Activated CD8-positive, alpha-beta memory T cell treated with anti-CD3 and anti-CD28 coated beads, Interleukin-2, amount 50 U/mL, for 24 hours (primary cell): ENCODE data around the gene KLHL6.
"Not testable (repeated sequence)": the region's sequence is repeated elsewhere in the genome, so short reads cannot be mapped to it uniquely, and the experiment has no call there.

Experiments used
- DNase-seq: peaks from one replicate; pipeline ENCODE4 v3.0.0-alpha.2; 2020; ENCODE audit errors: extremely low read depth

KLHL6 gene

DNA sequence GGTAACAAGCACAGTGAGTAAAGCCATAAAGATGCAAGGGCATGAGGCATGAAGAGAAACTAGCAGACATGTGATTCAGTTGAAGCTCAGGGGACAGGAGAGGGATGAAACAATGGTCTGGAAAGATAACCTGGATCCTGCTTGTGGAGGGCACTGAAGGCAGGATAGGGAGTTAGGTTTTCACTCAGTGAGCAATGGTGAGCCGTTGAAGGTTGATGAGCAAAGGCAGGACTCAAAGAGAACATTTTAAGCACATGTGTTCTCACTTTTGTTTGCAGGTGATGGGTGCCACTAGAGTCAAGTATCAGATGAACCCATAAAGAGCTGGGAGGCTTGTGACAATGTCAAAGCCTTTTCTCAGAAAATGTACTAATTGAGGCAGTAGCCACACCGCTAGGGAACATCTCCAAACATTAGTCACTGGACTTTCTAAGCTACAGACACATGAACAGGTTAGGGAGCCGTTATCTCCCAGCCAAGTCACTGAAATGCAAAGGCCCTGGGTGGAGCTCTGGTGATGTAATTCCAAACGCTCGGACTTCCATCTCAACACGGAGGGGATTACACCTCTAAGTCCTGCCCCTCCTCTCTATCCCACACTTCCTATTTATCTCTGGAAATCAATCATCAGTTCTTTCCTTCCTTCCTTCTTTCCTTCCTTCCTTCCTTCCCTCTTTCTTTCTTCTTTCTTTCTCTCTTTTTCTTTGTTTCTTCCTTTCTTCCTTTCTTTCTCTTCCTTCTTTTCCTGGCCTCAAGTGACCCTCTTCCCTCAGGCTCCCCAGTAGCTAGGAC is 22.7 kb downstream of the KLHL6 start:
- DNase-seq = no peak

DNA sequence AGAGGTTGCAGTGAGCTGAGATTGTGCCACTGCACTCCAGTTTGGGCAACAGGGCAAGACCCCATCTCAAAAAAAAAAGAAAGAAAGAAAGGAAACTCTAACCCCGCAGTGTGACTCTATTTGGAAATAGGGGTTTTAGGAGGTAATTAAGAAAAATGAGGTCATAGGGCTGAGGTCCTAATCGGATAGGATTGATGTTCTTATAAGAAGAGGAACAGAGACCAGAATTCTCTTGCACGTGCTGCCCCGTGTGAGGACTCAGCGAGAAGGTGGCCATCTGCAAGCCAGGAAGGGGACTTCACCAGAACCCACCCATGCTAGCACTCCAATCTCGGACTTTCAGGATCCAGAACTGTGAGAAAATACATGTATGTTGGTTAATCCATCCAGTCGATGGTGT is 25.8 kb downstream of the KLHL6 start:
- DNase-seq = no peak

DNA sequence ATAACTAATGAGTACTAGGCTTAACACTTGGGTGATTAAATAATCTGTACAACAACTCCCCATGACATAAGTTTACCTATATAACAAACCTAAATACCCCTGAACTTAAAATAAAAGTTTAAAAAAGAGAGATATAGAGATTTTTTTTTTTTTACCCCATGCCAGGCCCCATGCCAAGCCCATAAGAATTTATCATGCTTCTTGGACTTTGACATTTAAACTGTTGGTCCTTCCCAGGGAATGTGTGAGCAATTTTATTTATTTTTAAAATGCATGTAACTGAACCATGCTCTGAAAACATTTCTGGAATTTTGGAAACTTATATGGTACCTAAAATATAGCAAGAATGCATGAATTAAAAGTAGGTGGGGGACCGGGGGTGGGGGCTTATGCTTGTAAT is 26.3 kb downstream of the KLHL6 start:
- DNase-seq = no peak

DNA sequence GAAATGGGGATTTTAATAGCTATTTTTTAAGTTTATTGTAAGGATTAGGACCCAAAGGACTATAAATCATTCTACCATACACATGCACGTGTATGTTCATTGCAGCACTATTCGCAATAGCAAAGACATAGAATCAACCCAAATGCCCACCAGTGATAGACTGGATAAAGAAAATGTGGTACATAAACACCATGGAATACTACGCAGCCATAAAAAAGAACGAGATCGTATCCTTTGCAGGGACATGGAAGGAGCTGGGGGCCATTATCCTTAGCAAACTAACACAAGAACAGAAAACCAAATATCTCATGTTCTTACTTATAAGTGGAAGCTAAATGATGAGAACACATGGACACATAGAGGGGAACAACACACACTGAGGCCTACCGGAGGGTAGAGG is 26.7 kb downstream of the KLHL6 start:
- DNase-seq = not testable (repeated sequence)

DNA sequence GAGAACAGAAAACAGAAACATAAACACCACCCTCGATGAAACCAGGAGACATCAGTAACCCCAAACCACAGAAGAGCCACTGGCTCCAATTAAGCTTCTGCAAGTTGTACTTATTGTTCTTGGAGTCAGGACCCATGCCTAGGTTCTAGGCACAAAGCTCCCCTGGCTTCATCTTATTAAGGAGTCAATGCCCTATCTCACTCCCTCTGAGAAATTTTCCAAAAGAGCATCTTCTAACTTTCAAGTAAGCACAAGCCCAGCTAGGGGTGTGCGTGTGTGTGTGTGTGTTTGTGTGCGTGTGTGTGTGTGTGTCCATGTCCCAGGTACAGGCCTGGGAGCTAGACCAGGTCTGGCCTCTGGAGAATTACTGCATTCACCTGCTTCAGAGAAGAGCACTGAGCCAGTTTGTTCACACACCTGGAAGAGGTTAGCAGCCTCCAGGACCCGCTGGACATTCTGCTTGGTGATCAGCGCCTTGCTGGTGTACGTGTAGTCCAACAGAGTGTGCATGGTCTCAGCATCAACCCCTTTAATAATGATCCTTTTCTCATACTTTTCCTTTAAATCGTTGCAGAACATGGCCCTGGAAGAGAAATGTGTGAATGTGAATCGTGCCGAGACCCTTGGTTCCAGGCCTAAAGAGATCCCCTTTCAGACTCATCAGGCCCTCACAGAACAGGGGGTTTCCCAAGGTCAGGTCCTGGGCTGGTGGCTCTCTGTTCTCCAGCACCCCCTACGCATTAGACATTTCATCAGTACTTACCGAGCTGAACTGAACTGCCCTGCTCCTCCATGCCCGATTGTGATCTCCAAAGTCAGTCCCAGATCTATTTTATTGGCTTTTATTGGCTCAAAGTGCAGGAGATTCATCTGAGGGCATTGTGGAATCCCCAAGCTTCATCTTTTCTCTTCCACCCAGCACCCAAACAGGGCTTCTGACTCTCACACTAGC is 27.8 kb downstream of the KLHL6 start:
- DNase-seq = no peak

DNA sequence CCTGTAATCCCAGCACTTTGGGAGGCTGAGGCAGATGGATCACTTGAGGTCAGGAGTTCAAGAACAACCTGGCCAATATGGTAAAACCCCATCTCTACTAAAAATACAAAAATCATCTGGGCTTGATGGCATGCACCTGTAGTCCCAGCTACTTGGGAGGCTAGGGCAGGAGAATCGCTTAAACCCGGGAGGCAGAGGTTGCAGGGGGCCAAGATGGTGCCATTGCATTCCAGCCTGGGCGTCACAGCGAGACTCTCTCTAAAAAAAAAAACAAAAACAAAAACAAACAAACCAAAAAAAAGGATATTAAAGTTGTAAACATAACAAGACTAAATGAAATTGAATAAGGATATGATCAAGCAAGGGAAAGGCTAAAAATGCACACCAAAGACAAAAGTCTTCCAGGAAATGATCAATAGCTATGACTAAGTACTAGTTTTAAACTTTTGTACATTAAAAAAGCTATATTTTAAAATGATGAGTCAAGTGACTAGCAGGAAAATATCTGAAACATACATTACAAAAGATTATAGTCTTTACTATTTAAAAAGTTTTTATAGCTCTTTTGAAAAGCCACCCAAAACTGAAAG is 28.6 kb downstream of the KLHL6 start:
- DNase-seq = no peak

DNA sequence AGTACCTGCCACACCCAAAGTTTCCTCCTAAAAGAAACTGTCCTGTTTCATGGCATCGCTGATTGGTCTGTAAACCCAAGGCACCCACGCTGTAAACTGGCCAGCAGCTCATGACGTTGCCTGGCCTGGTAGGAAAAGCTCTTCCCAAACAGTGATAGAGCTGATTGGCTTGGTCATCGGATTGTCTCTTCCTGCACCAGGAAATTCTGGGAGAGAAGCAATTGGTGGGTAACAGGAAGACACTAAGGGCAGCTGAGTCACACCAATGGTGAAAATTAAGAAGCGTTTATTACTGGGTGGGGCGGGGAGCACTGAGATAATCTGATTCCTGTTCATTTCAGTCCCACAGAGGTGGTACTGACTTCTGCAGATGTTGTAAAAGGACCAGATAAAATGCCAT is 31.0 kb downstream of the KLHL6 start:
- no peak for DNase-seq

DNA sequence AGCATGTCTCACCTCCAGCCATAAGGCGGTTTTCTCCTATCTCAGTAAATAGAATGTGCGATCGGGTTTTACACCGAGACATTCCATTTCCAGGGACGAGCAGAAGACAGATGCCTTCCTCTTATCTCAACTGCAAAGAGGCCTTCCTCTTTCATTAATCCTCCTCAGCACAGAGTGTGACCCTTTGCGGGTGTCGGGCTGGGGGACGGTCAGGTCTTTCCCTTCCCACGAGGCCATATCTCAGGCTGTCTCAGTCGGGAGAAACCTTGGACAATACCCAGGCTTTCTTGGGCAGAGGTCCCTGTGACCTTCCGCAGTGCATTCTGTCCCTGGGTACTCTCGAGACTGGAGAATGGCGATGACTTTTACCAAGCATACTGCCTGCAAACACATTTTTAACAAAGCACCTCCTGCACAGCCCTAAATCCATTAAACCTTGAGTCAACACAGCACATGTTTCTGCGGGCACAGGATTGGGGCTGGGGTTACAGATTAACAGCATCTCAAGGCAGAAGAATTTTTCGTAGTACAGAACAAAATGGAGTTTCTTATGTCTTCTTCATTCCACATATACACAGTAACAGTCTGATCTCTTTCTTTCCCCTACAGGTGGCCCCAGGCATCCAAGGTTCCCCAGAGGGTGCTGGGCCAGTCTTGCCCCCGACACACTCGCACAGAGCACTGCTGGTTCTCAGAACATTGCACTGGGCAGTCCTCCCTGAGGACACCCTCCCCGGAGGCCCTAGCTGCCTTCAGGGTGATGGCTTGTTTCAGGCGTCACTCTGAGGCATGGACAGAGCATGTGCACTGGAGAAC is 34.6 kb downstream of the KLHL6 start:
- DNase-seq = not testable (repeated sequence)

DNA sequence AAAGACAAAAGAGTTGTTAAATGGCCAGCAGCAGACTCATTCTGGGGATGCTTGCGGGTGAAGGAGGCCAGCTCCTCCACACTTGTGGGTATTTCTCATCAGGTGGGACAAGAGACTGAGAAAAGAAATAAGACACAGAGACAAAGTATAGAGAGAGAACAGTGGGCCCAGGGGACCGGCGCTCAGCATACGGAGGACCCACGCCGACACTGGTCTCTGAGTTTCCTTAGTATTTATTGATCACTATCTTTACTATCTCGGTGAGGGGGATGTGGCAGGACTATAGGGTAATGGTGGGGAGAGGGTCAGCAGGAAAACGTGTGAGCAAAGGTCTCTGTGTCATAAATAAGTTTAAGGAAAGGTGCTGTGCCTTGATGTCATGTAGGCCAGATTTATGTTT is 35.2 kb downstream of the KLHL6 start:
- DNase-seq = not testable (repeated sequence)

DNA sequence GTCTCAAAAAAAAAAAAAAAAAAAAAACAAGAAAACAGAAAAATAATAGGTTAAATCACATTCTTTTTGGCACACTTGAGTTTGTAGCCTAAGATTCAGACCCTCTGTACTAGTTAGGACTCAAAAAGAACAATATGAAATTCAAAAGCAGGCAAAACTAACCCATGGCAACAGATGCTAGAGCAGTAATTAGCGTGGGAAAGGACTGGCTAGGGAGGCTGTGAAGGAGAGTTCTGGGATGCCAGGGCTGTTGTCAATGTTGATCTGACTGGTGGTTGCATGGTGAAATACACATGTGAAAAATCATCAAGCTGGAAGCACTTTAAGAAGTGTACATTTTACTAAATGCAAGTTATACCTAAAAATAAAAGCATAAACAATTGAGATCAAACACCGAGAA is 35.6 kb downstream of the KLHL6 start:
- no peak for DNase-seq

DNA sequence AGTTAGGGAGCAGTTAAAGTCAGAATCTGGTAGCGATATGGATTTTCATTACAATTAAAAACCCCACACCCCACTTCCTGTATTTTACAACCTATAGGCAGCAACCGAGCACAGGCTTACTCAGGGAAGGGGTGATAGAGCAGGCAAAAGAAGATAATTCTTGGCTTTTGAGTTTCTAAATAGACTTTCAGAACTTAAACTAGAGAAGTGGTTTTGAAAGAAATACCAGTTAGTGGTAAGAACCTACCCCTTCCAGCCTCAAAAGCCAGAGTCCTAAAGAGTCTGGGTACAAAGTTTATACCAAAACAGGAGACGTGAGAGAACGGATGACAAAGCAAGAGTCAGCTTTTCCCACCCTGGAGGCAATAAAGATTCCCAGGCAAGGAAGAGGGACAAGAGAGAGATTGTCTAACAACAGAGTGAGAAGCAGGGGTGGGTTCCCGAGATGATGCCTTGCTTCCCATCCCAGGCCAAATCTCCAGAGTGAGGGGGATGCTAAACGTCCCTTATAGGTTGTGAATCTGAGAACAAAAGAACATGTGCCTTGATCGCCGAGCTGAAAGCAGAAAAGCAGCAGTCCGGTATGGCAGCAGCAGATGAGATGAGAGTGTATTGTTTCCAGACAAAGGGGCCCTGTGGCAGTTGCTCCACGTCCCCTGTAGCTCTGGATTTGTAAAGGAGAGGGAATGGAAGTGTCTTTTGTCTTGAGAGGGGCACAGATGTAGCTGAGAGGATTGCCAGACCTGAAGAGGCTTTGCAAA is 36.8 kb downstream of the KLHL6 start:
- DNase-seq = no peak

DNA sequence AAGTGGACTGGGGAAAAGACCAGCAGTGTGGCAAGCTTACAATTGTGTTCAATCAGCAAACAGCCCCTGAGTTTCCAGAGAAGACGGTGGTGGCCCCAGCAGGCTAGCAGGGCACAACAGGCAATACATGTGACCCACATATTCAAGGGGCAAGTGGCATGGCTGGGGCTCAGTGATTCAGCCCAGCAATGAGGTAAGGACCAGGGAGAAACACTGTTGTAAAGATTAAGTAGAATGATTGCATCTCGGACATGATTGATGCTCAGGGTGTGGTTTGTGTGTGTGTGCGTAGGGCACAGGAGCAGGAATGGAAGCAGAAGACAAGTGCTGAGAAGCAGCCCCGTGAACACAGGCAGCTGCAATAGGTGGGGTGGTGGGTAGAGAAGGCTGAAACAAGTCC is 37.9 kb downstream of the KLHL6 start:
- no peak for DNase-seq

DNA sequence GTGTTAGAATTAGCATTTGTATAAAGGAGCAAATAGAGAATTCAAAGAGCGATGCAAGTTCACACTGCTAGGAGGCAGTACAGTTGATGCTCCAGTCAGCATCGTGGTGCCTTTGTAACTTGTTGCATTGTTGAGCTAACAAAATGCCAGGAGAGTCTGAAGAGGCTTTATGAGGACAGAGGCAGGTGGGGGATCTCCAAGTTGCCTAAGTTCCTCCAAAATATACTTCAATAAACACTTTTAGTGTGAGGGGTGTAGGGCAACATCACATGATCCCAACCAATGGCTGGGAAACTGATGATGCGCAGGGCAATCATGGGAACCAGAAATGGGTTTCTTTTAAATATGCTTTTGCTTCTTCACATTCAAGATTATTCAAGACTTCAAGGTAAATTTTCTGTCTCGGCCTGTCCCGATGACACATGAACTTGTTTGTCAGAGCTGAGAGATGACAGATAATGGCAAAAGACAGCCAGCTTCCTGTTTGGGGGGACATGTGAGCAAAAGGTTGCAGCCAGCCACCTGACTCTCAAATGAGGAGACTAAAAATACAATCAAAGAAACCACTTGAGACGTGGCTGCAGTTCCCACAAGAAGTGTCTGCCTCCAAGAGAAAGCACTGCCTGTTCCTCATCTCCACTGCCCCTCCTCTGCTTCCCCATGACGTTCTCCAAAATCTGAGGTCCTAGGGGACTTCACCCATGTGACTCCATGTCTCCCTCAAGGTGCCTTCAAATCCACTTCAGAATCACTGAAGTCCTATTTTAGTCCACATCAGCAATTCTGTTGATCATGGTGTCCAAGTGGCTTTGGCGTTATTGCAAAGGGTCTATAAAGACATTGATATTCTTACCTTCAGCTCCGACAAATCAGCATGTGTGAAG is 39.3 kb downstream of the KLHL6 start:
- peak; percentile 29 for DNase-seq

DNA sequence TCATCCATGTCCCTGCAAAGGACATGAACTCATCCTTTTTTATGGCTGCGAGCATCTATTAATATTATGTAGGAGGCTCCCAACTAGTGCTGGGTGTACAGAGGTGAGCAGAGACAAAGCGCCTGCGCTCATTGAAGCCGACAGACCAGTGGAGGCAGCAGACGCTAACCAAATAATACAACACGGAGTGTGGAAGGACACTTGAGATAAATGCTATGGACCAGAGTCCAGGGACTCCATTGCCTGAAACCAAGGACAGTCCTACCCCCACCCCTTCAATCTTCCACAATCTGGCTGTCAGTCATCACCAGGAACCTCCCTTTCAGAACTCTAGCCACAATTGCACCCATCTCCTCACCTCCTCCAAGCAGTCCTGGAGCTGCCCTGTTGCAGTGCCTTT is 41.5 kb downstream of the KLHL6 start:
- DNase-seq = no peak

DNA sequence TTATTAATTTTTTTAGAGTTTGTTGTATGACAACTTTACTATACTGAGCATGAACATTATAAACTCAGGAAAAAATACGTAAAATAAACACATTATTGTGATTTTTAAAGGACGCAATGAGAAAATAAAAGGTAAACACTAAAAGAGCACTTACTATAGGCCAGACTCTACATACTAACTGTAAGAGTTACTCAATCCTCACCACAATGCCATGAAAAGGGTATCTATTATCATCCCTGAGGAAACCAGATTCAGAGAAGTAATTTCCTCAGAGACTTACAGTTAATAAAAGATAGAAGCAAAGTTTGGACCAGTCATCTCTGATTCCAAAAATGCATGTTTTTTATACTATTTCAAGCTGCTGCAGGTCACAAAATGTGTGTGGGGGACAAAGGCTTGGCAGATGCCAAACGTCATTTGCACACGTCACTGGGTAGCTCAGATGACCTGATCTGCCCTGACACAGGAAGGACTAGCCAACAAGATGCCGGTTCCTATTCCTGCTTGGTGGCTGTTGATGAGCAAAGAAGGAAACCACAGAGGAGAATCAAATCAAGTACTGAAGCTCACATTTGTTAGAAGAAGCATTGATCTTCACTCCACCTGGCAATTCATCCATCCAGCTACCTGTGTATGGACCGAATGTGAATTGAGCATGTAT is 42.3 kb downstream of the KLHL6 start:
- DNase-seq = peak; percentile 19

DNA sequence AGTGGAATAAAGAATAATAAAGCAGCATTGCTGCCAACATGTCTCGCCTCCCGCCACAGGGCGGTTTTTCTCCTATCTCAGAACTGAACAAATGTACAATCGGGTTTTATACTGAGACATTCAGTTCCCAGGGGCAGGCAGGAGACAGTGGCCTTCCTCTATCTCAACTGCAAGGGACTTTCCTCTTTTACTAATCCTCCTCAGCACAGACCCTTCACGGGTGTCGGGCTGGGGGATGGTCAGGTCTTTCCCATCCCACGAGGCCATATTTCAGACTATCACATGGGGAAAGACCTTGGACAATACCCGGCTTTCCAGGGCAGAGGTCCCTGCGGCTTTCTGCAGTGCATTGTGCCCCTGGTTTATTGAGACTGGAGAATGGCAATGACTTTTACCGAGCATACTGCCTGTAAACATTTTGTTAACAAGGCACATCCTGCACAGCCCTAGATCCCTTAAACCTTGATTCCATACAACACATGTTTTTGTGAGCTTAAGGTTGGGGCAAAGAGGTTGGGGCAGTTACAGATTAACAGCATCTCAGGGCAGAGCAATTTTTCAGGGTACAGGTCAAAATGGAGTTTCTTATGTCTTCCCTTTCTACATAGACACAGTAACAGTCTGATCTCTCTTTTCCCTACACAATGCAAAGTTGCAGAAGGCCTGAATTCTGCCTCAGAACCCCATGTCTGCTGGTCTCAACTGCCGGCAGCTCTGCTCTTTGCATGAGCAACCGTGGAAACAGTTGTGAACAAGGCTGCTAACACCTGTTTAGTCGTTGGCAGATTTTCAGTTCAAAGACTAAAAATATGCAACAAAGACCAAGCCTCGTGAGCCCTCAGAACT is 44.0 kb downstream of the KLHL6 start:
- not testable (repeated sequence) for DNase-seq

DNA sequence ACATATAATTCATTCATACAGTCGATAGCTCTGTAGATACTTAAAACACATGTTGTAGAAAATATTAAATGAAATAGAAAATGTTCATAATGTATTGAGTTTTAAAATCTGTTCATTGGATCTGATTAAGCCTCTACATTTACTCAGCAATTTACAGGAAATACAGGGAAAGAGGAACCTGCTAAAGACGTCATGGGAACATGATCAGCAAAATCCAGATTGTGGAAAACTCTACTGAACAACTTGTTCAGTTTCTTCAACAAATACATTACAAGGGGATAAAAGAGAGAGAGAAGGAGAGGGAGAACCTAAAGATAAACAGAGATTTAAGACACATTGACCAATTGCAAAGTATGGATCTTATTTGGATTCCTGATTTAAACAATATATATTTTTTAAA is 46.7 kb downstream of the KLHL6 start:
- no peak for DNase-seq

DNA sequence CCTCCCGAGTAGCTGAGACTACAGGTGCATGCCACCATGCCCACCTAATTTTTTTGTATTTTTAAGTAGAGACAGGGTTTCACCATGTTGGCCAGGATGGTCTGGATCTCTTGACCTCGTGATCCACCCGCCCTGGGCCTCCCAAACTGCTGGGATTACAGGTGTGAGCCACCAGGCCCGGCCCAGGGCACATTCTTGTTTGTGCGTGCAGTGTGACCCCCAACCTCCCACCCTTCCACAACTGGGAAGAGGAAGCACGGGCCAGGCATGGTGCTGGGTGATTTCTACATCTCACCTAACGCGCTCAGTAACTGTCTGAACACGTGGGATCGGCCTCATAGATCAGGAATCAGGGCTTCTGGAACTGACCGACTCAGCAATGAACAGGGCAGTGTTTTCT is 48.0 kb downstream of the KLHL6 start:
- DNase-seq = no peak
